ENCODE results near the gene NDUFAF2.

- TF ChIP-seq, protein P1, sequence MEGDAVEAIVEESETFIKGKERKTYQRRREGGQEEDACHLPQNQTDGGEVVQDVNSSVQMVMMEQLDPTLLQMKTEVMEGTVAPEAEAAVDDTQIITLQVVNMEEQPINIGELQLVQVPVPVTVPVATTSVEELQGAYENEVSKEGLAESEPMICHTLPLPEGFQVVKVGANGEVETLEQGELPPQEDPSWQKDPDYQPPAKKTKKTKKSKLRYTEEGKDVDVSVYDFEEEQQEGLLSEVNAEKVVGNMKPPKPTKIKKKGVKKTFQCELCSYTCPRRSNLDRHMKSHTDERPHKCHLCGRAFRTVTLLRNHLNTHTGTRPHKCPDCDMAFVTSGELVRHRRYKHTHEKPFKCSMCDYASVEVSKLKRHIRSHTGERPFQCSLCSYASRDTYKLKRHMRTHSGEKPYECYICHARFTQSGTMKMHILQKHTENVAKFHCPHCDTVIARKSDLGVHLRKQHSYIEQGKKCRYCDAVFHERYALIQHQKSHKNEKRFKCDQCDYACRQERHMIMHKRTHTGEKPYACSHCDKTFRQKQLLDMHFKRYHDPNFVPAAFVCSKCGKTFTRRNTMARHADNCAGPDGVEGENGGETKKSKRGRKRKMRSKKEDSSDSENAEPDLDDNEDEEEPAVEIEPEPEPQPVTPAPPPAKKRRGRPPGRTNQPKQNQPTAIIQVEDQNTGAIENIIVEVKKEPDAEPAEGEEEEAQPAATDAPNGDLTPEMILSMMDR (IDR thresholded peaks at IDR 0.05): no peak
- no peak for TF ChIP-seq EP300 (IDR thresholded peaks at IDR 0.05)
Measured at GRCh38 chr5:60955239-60955638, 10.2 kb downstream of the NDUFAF2 start.
